NCI-H2081 (cell line): ENCODE measurements around the gene GOLGA8T.
"Not testable (repeated sequence)": the region's sequence is repeated elsewhere in the genome, so short reads cannot be mapped to it uniquely, and the experiment has no call there.

Experiments
- DNase-seq, 2 experiments: peaks; one replicate each; lab custom pipeline; 2025; lab: John Stamatoyannopoulos, UW

Gene GOLGA8T

DNA sequence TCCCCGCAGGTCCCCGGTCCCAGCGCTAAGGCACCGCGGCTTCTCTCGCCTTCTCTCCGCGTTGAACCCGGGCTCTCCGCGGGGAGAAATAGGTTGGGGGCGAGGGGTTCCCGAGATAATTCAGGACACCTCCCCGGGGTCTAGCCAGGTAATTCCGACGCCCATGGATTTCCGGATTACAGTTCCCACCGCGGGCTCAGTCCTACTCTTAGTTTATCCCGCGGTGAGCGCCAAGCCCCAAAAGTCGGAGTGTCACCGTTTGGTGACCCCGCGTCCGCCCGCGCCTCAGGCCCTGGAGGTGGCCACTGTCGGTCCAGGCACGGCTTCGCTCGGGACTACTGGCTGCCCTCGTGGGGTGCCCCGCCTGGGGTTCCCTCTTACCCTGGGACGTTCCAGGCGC, 56.8 kb downstream of the GOLGA8T start:
- DNase-seq = not testable (repeated sequence)

DNA sequence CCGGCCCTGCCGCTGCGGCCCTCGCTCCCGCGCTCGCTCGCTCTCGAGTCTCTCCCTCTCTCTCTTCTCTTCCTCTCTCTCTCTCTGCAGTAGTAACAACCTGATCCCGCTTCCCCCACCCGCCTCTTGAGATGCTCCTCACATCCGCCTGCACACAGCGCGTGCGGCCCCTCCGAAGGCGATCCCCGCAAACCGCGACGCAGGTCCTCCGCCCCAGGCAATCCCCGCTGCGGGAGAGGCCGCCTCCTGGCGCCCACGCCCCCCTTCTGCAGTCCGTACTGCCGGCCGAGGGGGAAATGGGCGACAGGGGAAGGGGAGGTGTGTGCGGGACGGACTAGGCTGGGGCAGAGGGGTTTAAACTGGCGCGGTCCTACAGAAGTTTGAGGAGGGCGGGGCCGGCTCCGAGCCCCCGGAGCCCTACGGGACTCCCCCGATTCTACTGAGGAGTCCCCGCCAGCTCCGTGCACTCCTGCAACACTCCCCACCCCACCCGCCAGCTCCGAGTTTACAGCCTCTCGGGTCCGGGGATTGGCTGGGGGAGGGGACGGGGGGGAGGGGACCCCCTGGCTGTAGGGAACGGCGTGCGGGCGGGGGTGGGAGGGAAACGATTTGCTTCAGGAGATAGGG, 57.4 kb downstream of the GOLGA8T start:
- not testable (repeated sequence) for DNase-seq

DNA sequence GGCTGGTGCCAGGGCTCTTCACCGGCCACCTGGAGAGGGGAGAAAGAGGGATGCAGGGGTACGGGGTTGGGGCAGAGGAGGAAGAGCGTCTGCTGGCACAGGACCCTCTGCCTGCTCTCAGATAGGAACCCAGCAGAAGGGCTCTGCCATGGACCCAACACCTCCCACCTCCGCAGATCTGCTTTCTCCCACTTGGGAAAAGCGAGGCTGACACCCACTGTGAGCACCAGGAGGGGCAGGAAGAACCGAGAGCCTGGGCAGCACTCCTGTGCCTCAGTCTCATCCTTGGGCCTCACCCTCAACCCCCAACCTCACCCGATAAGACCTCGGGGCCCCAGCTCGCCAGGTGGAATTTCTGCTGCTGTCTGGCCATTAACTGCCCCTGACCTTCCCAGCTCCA, 58.0 kb downstream of the GOLGA8T start:
- DNase-seq = not testable (repeated sequence)
